OCI-LY1 (cell line): ENCODE measurements around the gene CDK5R2.

Experiments used
- H2AFZ ChIP-seq: fragments of 200-600 bp; sonication (generic), shearing (Covaris generic); 2 replicates; pipeline ENCODE4 v1.6.0; 2014; ENCODE audit warnings: antibody characterized with exemption, mild to moderate bottlenecking, low read length
- H3F3A ChIP-seq: fragments of 200-600 bp; sonication (generic), shearing (Covaris generic); 2 replicates; pipeline ENCODE4 v1.6.0; 2014; ENCODE audit warnings: mild to moderate bottlenecking, antibody characterized with exemption, low read length, moderate library complexity; ENCODE audit not compliant: insufficient read depth
- H3K27ac ChIP-seq: fragments of 200-600 bp; sonication (generic); 2 replicates; pipeline ENCODE4 v1.5.1; 2014; ENCODE audit warnings: low read length, mixed run types, mild to moderate bottlenecking, low read depth; ENCODE audit not compliant: poor library complexity, severe bottlenecking
- H3K27me3 ChIP-seq: fragments of 200-600 bp; sonication (generic); 2 replicates; pipeline ENCODE4 v1.6.0; 2014; ENCODE audit warnings: antibody characterized with exemption, mild to moderate bottlenecking, low read length, moderate library complexity; ENCODE audit not compliant: insufficient read depth
- H3K36me3 ChIP-seq: fragments of 200-600 bp; sonication (generic); 2 replicates; pipeline ENCODE4 v1.6.1; 2014; ENCODE audit warnings: mild to moderate bottlenecking, antibody characterized with exemption, low read length, moderate library complexity, mixed read lengths; ENCODE audit not compliant: insufficient read depth
- H3K4me1 ChIP-seq: fragments of 200-600 bp; sonication (generic); 2 replicates; pipeline ENCODE4 v1.5.1; 2014; ENCODE audit warnings: mild to moderate bottlenecking, low read length, moderate library complexity; ENCODE audit not compliant: insufficient read depth, severe bottlenecking
- H3K4me2 ChIP-seq: fragments of 200-600 bp; sonication (generic), shearing (Covaris generic); 2 replicates; pipeline ENCODE4 v1.6.1; 2014; ENCODE audit warnings: low read length
- H3K4me3 ChIP-seq: fragments of 200-600 bp; sonication (generic); 2 replicates; pipeline ENCODE4 v1.5.1; 2014; ENCODE audit warnings: low read length, low read depth, mild to moderate bottlenecking, mixed read lengths; ENCODE audit not compliant: poor library complexity, severe bottlenecking
- H3K79me2 ChIP-seq: fragments of 200-600 bp; shearing (Covaris generic); 2 replicates; pipeline ENCODE4 v1.6.1; 2016; ENCODE audit warnings: mixed run types, low read length, mixed read lengths; ENCODE audit not compliant: insufficient read depth
- H3K9ac ChIP-seq: fragments of 200-600 bp; sonication (generic), shearing (Covaris generic); 2 replicates; pipeline ENCODE4 v1.6.1; 2014; ENCODE audit warnings: mild to moderate bottlenecking, low read length, mixed read lengths
- H3K9me2 ChIP-seq: fragments of 200-600 bp; sonication (generic), shearing (Covaris generic); 2 replicates; pipeline ENCODE4 v1.6.1; 2014; ENCODE audit warnings: low read depth, mild to moderate bottlenecking, low read length, mixed read lengths
- H3K9me3 ChIP-seq: fragments of 200-600 bp; shearing (Covaris generic); 2 replicates; pipeline ENCODE4 v1.6.1; 2014; ENCODE audit warnings: low read length, mixed read lengths
- H4K20me1 ChIP-seq: fragments of 200-600 bp; sonication (generic), shearing (Covaris generic); 2 replicates; pipeline ENCODE4 v1.6.0; 2016; ENCODE audit warnings: mild to moderate bottlenecking, low read length; ENCODE audit not compliant: insufficient read depth
- EZH2 ChIP-seq: fragments of 200-600 bp; sonication (generic), shearing (Covaris generic); IDR thresholded peaks from 2 replicates; pipeline ENCODE4 v1.8.0; 2017; ENCODE audit warnings: borderline replicate concordance, mixed run types, mild to moderate bottlenecking, antibody characterized with exemption, low read length, moderate library complexity, mixed read lengths
- TF ChIP-seq, protein P1 (sequence below): fragments of 200-600 bp; sonication (generic), shearing (Covaris generic); IDR thresholded peaks from 2 replicates; pipeline ENCODE4 v1.5.1; 2017; ENCODE audit warnings: mild to moderate bottlenecking, antibody characterized with exemption, low read length, moderate library complexity, mixed read lengths

The CDK5R2 gene

DNA sequence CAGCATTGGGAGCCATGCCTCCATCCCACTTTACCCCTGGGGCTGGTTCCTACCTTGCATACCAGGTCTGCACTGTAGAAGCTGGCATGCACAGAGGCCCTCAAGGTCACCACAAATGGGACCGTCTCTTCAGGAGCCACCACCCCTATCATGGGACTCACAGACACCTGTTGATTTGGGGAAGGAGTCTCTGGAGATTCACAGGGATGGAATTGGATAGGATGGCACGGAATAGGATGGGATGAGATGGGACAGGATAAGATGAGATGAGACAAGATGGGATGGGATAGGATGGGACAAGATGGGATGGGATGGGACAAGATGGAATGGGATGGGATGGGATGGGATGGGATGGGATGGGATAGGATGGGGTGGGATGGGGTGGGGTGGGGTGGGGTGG, 49.8 kb downstream of the CDK5R2 start:
- Histone ChIP-seq H4K20me1 (no peaks in the 10 kb centered on the region), H3K4me2 (no peak overlapping the region), H3F3A (no peaks in the 10 kb centered on the region), H3K9me3 (no peaks in the 10 kb centered on the region), H3K27me3 (no peaks in the 10 kb centered on the region), H3K79me2 (no peaks in the 10 kb centered on the region), H3K36me3 (no peaks in the 10 kb centered on the region), H3K9ac (no peak overlapping the region), H3K27ac (no peak overlapping the region), H2AFZ (no peak overlapping the region), H3K4me3 (no peak overlapping the region), H3K9me2 (no peaks in the 10 kb centered on the region), H3K4me1 (no peaks in the 10 kb centered on the region)
- TF ChIP-seq, protein P1, sequence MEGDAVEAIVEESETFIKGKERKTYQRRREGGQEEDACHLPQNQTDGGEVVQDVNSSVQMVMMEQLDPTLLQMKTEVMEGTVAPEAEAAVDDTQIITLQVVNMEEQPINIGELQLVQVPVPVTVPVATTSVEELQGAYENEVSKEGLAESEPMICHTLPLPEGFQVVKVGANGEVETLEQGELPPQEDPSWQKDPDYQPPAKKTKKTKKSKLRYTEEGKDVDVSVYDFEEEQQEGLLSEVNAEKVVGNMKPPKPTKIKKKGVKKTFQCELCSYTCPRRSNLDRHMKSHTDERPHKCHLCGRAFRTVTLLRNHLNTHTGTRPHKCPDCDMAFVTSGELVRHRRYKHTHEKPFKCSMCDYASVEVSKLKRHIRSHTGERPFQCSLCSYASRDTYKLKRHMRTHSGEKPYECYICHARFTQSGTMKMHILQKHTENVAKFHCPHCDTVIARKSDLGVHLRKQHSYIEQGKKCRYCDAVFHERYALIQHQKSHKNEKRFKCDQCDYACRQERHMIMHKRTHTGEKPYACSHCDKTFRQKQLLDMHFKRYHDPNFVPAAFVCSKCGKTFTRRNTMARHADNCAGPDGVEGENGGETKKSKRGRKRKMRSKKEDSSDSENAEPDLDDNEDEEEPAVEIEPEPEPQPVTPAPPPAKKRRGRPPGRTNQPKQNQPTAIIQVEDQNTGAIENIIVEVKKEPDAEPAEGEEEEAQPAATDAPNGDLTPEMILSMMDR, result no peak
- TF ChIP-seq EZH2, result no peak

DNA sequence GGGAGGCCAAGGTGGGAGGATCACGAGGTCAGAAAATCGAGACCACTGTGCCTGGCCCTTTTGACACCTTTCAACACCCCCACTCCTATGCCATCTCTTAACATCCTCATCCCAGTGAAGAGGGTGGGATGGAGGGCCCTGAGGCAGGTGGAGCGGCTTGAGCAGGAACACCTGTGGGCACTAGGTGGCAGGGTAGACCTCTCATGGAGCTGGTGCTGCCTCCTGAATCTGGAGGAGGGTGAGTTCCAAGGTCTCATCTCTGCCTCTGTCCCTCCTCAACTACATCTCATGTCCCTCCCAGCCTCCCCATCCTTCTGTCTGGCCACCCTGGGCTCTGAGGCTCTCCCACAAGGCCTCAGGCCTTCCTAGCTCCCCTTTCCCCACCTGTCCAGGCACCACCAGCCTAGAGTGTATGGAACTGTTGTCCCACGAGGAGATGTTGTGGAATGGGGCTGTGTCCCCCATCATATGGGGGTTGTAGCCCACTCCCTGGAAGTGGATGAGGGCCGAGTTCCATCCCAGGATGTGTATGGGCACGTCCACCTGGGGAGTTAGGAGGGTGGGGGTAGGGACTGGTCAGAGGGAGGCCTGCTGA, 50.8 kb downstream of the CDK5R2 start:
- no peaks in the 10 kb centered on the region for H3K36me3 ChIP-seq
- H3K9ac ChIP-seq, result no peak overlapping the region
- H3K9me3 ChIP-seq, result no peaks in the 10 kb centered on the region
- H3K27me3 ChIP-seq, result no peaks in the 10 kb centered on the region
- no peak overlapping the region for H2AFZ ChIP-seq
- no peaks in the 10 kb centered on the region for H3K4me1 ChIP-seq
- no peaks in the 10 kb centered on the region for H3K79me2 ChIP-seq
- no peaks in the 10 kb centered on the region for H3F3A ChIP-seq
- no peak overlapping the region for H3K27ac ChIP-seq
- no peaks in the 10 kb centered on the region for H3K9me2 ChIP-seq
- TF ChIP-seq, protein P1, result peak; percentile 59; the same call in 1 of the 2 replicates
- TF ChIP-seq EZH2, result no peak
- H3K4me3 ChIP-seq, result no peak overlapping the region
- H4K20me1 ChIP-seq, result no peaks in the 10 kb centered on the region
- H3K4me2 ChIP-seq, result no peak overlapping the region

DNA sequence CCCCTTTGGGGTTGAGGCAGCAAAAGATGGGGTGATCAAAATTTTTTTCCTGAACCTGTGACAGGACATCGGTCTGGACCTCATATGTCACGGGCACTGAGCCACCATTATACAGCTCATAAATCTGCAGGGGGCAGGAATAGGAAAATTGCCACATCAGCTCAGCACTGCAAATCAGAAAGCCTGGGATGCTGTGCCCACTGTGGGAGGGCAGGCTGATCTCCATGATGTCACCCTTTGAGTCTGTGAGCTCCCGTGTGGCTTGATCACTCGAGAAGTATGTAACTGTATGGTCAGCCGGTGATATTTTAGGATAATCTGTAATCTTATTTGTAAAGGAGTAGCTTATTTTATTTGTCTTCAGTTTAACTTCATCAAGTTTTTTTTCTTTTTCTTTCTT, 51.4 kb downstream of the CDK5R2 start:
- TF ChIP-seq EZH2, result no peak
- TF ChIP-seq, protein P1, result no peak
- H3K4me1 ChIP-seq, result no peaks in the 10 kb centered on the region
- H3K27me3 ChIP-seq, result no peaks in the 10 kb centered on the region
- H4K20me1 ChIP-seq, result no peaks in the 10 kb centered on the region
- H3K4me2 ChIP-seq, result no peak overlapping the region
- H3K36me3 ChIP-seq, result no peaks in the 10 kb centered on the region
- no peak overlapping the region for H3K27ac ChIP-seq
- H3K4me3 ChIP-seq, result no peak overlapping the region
- no peaks in the 10 kb centered on the region for H3K9me3 ChIP-seq
- H3K9ac ChIP-seq, result no peak overlapping the region
- no peaks in the 10 kb centered on the region for H3K9me2 ChIP-seq
- no peaks in the 10 kb centered on the region for H3K79me2 ChIP-seq
- no peaks in the 10 kb centered on the region for H3F3A ChIP-seq
- no peak overlapping the region for H2AFZ ChIP-seq
